ENCODE results near the gene GPR162.

The GPR162 gene

GRCh38 chr12:6821591-6822425 lies at the start of gene GPR162:
TSS of gene GPR162 (plus strand) at chr12:6821821. CDS start at chr12:6823899, 2,078 bp downstream.
- DNase-seq: no peak

- DNase-seq: no peak
These were observed 49.3 kb upstream of the GPR162 start, which contains the start of gene LAG3 for GRCh38 chr12:6772331-6772695. TSS of gene LAG3 (plus strand) at chr12:6772520. CDS start at chr12:6772853, 333 bp downstream.

- no peak for DNase-seq
These were observed 48.7 kb upstream of the GPR162 start for GRCh38 chr12:6772726-6773589.

GRCh38 chr12:6773590-6774351 lies 47.9 kb upstream of the GPR162 start:
- DNase-seq: no peak

- DNase-seq: no peak
These were observed 47.0 kb upstream of the GPR162 start for GRCh38 chr12:6774499-6775062.

GRCh38 chr12:6775185-6776174 lies 46.1 kb upstream of the GPR162 start:
- no peak for DNase-seq

GRCh38 chr12:6777386-6777785 lies 44.2 kb upstream of the GPR162 start:
- DNase-seq: no peak

GRCh38 chr12:6778217-6778573 lies 43.4 kb upstream of the GPR162 start:
- no peak for DNase-seq

GRCh38 chr12:6778574-6779550 lies 42.8 kb upstream of the GPR162 start:
- peak; percentile 64 for DNase-seq

- DNase-seq: no peak
These were observed 41.8 kb upstream of the GPR162 start for GRCh38 chr12:6779708-6780432.

- DNase-seq: no peak
These were observed 41.0 kb upstream of the GPR162 start for GRCh38 chr12:6780573-6780972.

- no peak for DNase-seq
These were observed 39.5 kb upstream of the GPR162 start for GRCh38 chr12:6782119-6782518.

- DNase-seq: no peak
These were observed 38.6 kb upstream of the GPR162 start for GRCh38 chr12:6782850-6783566.

GRCh38 chr12:6783828-6784227 lies 37.8 kb upstream of the GPR162 start:
- no peak for DNase-seq

GRCh38 chr12:6784296-6784695 lies 37.3 kb upstream of the GPR162 start:
- no peak for DNase-seq

- no peak for DNase-seq
These were observed 36.9 kb upstream of the GPR162 start for GRCh38 chr12:6784761-6785160.

- peak; percentile 27 for DNase-seq
These were observed 35.1 kb upstream of the GPR162 start for GRCh38 chr12:6786416-6787094.

- DNase-seq: no peak
These were observed 34.3 kb upstream of the GPR162 start for GRCh38 chr12:6787309-6787708.

All from GF-D8 (cell line).